Stimulated activated naive CD4-positive, alpha-beta T cell (primary cell): ENCODE data around the gene DAAM1.

ENCODE experiments used
- DNase-seq, 6 experiments: peaks; one replicate each; lab custom pipeline; 2025; lab: John Stamatoyannopoulos, UW

DAAM1 gene

DNA sequence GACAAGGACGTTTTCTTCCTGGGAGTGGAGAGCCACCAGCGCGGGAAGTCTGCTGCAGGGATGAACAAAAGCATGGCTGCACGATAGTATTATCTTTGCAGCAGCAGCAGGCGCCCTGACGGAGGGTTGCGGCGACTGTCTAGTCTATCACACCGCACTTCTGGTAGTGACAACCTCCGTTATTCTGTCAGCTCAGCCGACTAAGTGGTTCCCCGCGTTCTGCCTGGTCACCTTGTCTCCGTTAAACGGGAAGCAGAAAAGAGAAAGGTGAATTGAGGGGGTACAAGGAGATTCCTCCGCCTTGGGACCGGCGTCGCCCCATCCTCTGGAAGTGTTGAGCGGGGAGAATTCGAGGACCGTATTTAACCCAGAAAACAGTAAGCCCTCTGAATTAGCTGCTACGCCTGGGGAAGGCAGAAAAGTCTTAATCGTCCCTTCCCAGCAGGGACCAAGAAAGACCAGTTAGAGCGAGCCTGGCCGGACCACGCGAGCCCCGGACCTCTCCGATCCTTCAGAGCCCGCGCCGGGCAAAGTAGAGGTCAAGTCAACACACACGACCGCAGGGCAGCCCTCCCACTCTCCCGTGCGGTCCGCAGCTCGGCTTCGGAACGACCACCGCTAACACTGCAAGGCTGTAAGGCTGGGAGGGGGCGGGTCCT, 536 bp upstream of the DAAM1 start:
- peak; percentile 9 to 86 (median 58) for DNase-seq

- peak; percentile 21 to 78 (median 40) for DNase-seq
Measured at GRCh38 chr14:59189091-59189785, 771 bp downstream of the DAAM1 start.

DNA sequence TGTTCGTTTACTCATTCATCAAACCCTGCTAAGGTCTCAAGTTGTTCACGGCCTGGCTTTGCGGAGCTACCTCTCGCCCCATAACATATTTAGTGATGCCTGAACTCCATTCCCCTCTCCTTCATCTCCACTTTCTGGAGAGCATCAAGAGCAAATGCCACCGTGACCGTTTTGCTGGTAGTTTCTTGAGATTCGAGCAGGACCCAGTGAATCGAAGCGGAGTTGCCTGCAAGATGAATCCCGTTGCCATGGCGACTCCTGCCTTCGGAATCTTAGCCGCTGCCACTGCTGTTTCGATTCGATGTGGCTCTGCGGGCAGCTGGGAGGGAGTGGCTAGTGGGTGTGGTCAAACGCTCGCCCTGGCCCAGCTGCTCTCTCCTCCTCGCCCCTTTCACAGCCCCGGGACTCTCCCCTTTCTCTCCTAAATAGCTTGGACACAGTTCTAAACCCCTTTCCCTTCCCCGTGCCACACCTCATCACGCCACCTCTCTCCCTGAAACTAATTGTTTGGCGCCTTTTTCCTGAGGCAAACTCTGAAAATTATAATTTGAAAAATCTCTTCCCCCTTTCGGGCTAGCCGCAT, 1.4 kb downstream of the DAAM1 start:
- DNase-seq, result peak; percentile 39 to 76 (median 54)

- no peak for DNase-seq
Measured at GRCh38 chr14:59190372-59190771, 1.9 kb downstream of the DAAM1 start.

DNA sequence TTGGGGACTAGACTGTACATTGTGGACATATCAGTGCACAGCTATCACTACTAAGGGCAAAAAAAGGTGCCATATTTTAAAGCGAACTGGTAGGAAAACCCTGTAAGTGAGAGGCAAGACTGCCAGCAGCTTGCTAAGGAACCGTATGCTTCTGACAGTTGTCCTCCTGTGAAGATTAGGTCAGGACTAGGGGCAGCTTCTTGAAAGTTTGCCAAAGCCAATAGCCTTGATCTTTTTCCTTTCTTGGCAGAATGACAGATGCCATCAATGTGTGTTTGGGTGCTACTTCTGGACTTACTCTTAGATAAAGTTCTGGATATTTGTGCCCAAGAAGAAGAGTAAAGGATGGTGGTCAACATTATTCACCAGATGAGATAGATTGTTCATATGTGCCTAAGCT, 7.4 kb downstream of the DAAM1 start:
- DNase-seq, result no peak

GRCh38 chr14:59197695-59198262, 9.3 kb downstream of the DAAM1 start:
- DNase-seq, result no peak

DNA sequence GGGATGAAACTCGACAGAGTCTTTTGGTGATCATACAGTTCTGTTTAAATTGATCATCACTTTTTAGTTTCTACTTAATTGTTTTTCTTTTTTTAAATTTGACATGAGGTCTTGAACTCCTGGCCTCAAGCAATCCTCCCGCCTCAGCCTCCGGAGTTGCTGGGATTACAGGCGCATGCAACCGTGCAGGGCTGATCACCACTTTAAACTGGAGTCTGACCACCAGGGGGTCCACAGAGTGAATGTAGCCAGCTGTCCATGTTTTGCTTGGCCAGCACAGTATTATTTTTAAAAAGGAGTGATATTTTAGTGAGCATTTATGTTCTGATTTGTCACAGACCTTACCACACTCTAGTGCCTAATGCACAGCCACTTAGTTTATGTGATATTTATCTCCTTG, 10.7 kb downstream of the DAAM1 start:
- no peak for DNase-seq

DNA sequence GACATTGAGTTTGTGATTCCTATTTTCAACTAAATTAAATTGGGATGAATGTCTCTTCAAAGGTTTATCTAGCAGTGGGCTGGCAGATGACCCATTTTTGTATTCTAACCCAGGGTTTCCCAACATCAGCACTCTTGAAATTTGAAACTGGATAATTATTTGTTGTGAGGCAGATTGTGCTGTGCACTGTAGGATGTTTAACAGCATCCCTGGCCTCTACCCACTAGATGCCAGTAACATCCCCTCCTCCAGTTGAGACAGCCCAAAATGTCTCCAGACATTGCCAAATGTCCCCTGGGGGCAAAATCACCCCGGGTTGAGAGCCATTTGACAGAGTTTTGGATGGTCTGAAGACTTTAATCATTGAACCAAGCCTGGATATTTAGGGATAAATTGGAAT, 11.1 kb downstream of the DAAM1 start:
- no peak for DNase-seq

DNA sequence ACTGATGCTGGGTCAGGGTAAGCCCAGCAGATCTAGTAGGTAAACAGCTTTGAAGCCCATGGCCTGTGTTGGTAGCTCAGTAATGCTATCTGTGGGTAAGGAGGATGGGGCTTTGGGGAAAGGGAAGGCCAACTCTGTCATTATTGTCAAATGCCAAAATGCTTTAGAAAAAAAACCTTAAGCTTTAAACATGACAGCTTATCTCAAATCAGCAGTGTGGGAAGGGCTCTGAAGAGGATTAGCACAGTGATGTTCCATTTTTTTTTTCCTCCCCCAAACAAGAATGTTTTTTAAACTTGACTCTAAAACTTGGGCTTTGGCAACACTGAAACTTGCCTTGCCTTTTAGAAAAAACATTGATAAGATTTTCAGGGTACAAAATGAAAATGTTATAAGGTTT, 11.7 kb downstream of the DAAM1 start:
- no peak for DNase-seq

- no peak for DNase-seq
Measured at GRCh38 chr14:59202031-59202430, 13.6 kb downstream of the DAAM1 start.

DNA sequence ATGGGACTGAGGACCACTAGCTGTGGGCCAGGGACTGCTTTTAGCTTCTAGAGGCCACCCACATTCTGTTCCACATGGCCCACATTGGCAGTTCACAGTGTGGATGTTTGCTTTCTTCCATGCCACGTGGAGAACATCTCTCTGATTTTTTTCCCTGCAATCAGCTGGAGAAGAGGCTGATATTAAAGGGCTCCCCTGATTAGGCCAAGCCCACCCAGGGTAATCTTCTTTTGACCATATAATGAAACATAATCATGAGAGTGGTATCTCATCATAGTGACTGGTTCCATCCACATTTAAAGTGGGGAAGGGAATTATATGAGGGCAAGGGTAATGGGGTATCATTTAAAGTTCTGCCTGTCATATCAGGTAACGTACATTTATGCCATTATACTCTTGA, 15.8 kb downstream of the DAAM1 start:
- no peak for DNase-seq

- no peak for DNase-seq
Measured at GRCh38 chr14:59206892-59207291, 18.4 kb downstream of the DAAM1 start.

DNA sequence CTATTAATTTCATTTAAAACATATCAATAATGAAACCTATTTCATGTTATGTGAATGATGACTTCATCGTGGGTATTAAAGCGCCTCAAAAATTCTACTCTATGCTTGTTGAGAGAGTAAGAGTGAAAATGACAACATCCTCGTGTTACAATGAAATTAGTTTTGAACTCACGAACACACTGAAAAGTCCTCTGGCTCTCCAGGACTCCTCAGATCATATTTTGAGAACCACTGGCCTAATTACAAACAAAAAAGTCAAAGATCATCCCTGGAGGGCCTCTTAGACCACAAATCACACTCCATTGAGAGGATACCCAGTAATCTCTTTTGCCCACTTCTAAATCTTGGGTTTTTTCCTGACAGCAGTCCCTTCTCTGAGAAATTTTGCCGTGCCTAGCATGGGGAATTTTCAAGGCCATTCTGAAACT, 19.1 kb downstream of the DAAM1 start:
- no peak for DNase-seq

GRCh38 chr14:59208224-59208814, 19.9 kb downstream of the DAAM1 start:
- DNase-seq, result no peak

DNA sequence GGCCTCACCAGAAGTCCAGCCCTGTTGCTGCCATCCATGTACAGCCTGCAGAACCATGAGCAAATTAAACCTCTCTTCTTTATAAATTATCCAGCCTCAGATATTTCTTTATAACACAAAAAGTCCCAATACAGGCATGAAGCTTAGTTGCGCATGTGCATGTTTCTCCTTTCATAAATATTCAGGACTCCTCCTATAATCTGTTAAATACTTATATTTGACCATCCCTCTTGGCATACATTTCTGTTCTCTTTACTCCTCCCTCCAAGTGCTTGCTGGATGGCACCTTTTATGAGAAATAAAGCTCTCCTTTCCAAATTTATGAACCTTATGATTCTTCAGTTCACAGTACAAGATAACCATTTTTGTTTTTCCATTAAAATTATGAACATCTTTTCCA, 20.5 kb downstream of the DAAM1 start:
- DNase-seq, result no peak

DNA sequence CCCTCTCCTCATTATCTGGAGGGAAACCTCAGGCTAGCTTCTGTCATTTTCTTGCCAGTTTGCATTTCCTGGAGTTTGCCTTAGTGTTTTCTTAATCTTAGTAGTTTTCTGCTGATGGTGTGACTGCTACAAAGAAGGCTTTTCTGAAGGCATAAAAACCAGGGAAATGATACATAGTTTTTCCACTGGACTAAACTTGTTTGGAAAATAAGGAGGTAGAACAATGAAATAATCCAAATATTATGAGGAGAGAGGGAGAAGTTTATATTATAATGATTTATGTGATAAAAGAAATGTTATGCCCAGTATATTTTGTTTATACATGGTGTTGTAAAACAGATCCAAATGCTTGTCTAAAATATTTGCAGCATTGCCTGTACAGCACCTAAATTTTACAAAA, 22.2 kb downstream of the DAAM1 start:
- no peak for DNase-seq

DNA sequence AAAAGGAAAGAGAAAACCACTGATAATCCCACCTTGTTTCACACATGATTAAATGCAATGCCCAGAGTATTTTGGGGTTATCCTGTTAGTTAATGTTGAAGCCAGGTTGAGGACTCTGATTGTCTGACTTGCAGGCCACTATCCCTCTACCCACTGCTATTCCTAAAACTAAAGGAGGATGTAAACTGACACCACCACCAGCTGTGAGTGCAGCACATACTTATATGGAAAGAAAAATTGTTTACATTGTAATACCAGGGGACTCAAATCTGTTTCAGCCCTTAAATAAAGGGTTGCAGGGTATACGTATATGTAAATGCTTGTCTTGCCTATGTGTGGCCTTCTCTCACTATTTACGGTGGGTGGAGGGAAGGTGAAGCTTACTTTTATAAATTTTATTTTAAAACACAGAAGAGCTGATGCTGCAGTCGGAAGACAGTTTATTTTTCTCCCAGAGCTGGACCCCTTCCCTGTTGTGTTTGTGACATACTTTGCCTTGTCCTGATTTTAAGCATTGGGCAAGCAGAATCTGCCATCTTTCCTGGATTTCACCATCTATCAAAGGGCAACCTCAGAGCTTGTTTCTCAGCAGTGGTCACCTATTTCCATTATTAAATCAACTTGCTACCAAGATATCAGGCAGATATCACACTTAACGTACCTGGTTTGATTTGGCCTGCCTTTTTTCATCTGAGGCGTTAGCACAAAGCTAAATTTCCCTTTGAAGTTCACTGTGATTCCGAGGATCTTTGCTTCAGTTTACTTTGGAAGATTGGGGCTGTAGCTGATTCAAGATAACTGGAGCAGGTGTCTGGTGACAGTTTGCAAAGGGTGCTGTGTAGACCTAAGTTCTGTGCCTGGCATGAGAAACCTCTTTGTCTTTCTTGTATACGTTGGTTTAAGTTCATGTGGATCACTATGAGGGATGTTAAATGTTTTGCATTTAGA, 25.2 kb downstream of the DAAM1 start:
- no peak for DNase-seq

DNA sequence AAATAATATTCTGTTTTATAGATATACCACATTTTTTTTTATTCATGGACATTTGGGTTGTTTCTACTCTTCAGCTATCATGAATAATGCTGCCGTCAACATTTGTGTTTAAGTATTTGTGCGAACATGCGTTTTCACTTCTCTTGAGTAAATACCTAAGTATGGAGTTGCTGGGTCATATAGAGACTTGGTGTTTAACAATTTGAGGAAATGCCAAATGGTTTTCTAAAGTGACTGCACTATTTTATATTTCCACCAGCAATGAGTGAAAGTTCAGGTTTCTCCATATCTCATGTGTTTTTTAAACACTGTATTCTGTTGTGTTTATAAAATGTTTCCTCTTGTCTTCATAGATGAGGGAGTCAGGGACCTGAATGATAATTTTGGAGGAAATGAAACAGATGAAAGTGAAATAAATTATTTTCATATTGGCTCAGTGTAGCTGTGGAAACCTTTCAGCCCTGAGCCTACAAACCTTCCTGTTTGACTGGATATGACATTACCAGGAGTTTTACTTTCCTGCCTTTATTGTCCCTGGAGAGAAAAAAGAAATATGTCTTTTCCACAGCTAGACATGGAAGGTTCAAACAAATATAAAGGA, 26.3 kb downstream of the DAAM1 start:
- no peak for DNase-seq

DNA sequence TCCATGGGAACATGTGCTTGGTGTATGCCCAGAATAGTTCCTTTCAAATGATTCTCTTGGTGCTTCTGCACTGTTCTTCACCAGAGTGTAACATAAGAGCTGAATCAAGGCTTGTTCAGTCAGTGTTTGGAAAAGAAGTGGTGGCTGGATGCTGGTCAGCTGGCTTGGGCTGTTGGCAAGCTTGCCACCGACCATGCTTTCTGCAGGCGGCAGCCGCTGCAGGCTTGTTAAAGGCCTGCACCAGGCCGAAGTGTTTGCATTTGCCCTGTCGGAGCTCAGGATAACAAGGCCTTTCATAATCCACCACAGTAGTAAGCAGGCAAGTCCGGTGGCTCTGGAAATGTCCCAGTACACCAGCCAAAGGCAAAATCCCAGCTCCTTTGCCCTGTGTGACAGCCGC, 26.9 kb downstream of the DAAM1 start:
- no peak for DNase-seq

- no peak for DNase-seq
Measured at GRCh38 chr14:59215757-59216156, 27.3 kb downstream of the DAAM1 start.

DNA sequence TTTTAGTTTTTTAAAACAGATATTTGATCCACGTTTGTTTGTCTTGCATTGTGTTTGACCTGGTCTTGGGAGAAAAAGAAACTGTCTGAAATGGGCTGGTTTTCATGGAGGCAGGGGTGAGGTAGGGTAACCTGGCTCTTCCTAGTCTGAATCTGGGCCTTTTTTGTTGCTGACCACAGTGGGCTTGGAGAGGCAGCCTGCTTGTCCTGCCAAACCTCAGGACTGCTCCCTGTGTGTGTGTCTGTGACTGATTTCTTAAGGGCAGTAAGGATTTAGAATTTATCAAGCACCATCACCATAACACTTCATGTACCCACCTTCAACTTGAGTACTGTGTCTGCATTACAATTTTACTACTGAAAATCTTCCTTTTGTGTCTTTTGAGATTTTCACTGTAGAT, 28.5 kb downstream of the DAAM1 start:
- no peak for DNase-seq
